Ramos (cell line): ENCODE data around the gene RTN4IP1.

Experiments
- in situ Hi-C: fragments of 300-500 bp; cut with MboI; formaldehyde crosslinking; loops from one replicate; pipeline ENCODE4 v1.14.3; 2022; ENCODE audit warnings: low sequenced_read_pairs; ENCODE audit not compliant: unreplicated experiment

The RTN4IP1 gene

GRCh38 chr6:106588937-106589336 is 40.4 kb downstream of the RTN4IP1 start:
- in situ Hi-C loops: loop anchor here (10.0 kb wide), 1 partner anchor 376 kb away; no protein-coding TSS in a partner anchor

DNA sequence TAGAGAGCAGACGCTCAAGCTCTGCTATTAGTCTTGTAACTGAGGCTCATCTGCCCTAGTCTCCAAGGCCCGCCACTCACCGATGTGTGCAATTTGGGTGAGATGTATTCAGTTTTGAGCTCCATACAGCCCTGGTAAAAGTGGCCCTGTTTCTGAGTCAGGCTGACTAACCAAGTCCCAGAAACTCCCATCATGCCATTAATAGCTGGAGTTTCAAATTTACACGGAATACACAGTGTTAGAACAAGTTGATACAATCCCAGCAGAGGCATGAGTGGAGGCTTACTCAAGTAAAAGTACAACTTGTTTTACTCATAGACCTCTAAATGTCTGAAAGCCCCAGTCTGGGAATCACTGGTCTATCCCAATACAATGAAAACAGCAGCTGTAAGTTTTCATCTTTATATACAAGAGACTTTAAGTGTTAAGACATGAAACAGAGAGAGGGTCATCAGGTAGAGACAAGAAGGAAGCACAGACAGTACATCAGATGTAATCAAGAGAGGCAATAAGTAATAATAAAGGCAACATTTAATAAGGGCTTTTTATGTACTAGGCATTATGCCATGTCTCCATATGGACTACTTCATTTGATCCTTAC is 42.4 kb downstream of the RTN4IP1 start:
- in situ Hi-C loops: loop anchor here (10.0 kb wide), 1 partner anchor 378 kb away; no protein-coding TSS in a partner anchor

DNA sequence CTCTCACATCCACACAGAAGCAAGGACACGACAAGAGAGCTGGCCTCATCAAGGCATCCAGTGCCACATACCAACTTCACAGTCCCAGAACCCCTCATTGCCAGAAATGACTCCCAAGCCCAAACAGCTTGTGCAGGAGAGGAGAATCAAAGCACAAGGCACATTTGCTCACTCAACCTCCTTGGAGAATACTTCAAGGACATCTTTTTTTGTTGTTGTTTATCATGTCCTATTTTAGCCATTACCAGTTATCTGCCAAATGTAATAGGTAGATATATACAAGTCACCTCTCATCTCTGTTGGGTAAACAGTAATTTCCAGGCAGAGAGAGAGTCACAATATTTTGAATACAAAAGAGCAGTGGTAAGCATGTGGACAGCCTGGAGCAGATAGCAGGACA is 47.8 kb downstream of the RTN4IP1 start:
- in situ Hi-C loops: loop anchor here (10.0 kb wide), 1 partner anchor 383 kb away; no protein-coding TSS in a partner anchor

- in situ Hi-C loops: loop anchor here (10.0 kb wide), 1 partner anchor 224 kb away; no protein-coding TSS in a partner anchor
Observed at GRCh38 chr6:106579281-106579680, 50.0 kb downstream of the RTN4IP1 start.

DNA sequence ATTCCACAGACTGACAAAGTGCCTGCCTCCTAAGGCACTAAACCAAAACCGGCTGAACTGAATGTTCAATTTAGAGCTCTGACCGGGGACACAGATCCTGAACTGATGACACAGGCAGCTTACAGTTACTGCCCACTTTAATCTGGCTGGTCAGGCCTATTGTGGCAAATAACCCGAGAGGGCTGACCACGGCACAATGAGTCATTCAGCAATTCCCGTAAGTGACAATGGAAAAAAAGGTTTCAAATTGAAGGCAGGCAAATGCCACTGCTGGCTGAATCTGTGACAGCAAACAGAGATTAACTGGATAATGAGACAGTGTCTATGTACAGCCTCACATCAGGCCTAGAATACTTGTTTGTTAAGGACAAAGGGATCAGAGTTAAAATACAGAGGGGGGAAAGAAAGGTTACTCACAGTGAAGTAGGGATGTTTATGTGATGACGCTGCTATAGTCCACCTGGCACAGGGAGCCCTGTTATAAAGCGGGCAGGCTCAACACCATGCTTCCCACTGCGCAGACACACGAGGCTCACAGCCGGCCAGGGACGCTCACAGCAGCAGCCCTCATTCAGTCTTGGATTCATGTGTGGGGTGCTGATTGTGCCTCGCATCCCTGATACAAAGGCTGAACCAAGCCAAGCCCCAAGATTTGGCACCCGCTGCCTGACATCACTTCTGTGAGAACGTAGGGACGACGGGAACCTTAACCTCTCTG is 54.4 kb downstream of the RTN4IP1 start:
- in situ Hi-C loops: loop anchor here (10.0 kb wide), 1 partner anchor 220 kb away; no protein-coding TSS in a partner anchor

GRCh38 chr6:106572875-106573585 is 56.3 kb downstream of the RTN4IP1 start:
- in situ Hi-C loops: loop anchor here (10.0 kb wide), 1 partner anchor 218 kb away; no protein-coding TSS in a partner anchor

GRCh38 chr6:106572436-106572835 is 56.9 kb downstream of the RTN4IP1 start:
- in situ Hi-C loops: loop anchor here (10.0 kb wide), 1 partner anchor 218 kb away; no protein-coding TSS in a partner anchor

DNA sequence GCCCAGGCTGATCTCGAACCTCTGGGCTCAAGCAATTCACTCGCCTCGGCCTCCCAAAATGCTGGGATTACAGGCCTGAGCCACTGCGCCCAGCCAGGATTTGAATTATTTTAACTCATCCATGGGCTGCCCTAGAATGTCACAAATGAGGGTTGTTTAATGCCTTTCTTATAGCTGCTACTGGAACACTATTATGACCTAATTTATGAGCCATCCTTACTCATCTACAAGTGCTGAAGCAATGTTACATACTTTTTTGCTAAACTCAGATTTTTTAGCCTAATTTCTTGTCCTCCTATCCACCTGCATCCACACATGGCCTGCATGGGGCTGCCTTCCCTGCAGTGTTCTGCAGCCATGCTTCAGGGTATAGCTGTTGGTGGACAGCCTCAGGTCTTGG is 59.9 kb downstream of the RTN4IP1 start:
- in situ Hi-C loops: loop anchor here (5.0 to 10.0 kb wide), 3 partner anchors 122 to 415 kb away; no protein-coding TSS in a partner anchor

GRCh38 chr6:106568530-106568929 is 60.8 kb downstream of the RTN4IP1 start:
- in situ Hi-C loops: loop anchor here (5.0 to 10.0 kb wide), 3 partner anchors 121 to 416 kb away; no protein-coding TSS in a partner anchor

- in situ Hi-C loops: loop anchor here (10.0 kb wide), 2 partner anchors 230 to 420 kb away; no protein-coding TSS in a partner anchor
Observed at GRCh38 chr6:106564476-106564875, 64.8 kb downstream of the RTN4IP1 start.

DNA sequence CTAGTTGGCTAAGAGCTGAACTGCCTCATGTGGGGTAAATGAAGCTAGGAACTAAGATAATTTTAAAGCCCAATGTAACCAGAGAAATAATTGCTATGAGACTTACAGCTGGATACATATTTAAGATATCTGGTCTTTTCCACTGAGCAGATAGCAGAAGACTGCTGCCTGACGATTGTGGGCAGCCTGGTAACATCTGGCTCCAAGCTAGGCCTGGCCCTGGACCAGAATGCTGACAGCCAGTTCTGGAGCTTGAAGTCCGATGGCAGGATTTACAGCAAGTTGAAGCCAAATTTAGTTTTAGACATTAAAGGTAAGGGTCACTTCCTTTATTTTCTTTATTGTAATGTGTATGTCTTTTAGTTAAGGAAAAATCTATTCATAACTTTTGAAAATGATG is 65.7 kb downstream of the RTN4IP1 start:
- in situ Hi-C loops: loop anchor here (10.0 kb wide), 2 partner anchors 229 to 421 kb away; no protein-coding TSS in a partner anchor

GRCh38 chr6:106561686-106562405 is 67.5 kb downstream of the RTN4IP1 start:
- in situ Hi-C loops: loop anchor here (10.0 kb wide), 2 partner anchors 227 to 423 kb away; no protein-coding TSS in a partner anchor

GRCh38 chr6:106560996-106561685 is 68.2 kb downstream of the RTN4IP1 start:
- in situ Hi-C loops: loop anchor here (10.0 kb wide), 2 partner anchors 226 to 424 kb away; no protein-coding TSS in a partner anchor

- in situ Hi-C loops: loop anchor here (10.0 kb wide), 2 partner anchors 225 to 425 kb away; no protein-coding TSS in a partner anchor
Observed at GRCh38 chr6:106559659-106560058, 69.6 kb downstream of the RTN4IP1 start.

DNA sequence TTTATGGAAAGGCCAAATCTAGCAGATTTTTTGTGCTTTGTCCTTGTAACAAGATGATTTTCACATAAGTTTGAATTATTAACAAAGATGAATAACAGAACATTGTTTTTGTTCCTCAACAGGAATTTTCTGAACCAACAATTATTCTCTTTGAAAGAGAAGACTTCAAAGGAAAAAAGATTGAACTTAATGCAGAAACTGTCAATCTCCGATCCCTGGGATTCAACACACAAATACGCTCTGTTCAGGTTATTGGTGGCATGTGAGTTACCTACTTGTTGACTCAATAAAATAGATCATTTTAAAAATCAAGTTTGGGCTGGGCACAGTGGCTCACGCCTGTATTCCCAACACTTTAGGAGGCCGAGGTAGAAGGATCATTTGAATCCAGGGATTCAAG is 70.9 kb downstream of the RTN4IP1 start:
- in situ Hi-C loops: no loop called here

GRCh38 chr6:106557837-106558236 is 71.5 kb downstream of the RTN4IP1 start:
- in situ Hi-C loops: no loop called here

GRCh38 chr6:106556368-106556960 is 72.8 kb downstream of the RTN4IP1 start:
- in situ Hi-C loops: no loop called here

DNA sequence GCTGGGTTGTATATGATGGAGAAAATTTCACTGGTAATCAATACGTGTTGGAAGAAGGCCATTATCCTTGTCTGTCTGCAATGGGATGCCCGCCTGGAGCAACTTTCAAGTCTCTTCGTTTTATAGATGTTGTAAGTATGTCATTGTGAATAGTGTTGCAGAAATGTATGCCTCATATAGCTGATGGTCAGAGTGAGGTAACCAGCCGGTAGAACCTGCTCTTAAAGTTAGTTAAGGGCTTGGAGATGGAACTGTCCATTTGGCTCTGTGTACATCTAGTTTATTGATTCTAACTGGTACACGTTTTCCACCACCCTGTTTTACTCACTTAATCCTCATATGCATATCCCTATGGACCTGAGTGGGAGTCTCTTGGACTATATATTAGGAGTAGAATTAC is 73.5 kb downstream of the RTN4IP1 start:
- in situ Hi-C loops: no loop called here

DNA sequence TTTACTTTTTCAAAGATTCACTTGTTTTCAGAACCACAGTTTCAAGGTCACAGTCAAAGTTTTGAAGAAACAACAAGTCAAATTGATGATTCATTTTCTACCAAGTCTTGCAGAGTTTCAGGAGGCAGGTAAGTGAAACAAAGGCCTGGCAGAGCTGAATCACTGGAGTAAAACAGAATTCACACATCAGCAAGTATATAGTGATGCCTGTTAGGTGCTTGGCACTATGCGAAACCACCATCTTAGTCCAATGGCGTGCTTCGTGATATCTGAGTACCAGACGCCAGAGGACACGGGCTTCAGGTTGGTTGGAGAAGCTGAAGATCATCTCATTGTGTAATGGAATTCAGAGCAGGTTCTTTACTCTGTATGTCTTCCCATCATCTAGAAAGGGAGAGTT is 75.9 kb downstream of the RTN4IP1 start:
- in situ Hi-C loops: no loop called here
